ENCODE measurements around the gene TMEM209.
"Not testable (repeated sequence)": the region's sequence is repeated elsewhere in the genome, so short reads cannot be mapped to it uniquely, and the experiment has no call there.

The TMEM209 gene

GRCh38 chr7:130229981-130230380 is 24.8 kb upstream of the TMEM209 start:
- not testable (repeated sequence) for H3K27me3 ChIP-seq (ENCODE audit: insufficient read depth, low read length); H3K9ac ChIP-seq (ENCODE audit: low read depth, low read length); H3K4me1 ChIP-seq (ENCODE audit: insufficient read depth, low read length); H3K36me3 ChIP-seq (ENCODE audit: insufficient read depth, low read depth, low read length); H3K9me3 ChIP-seq (ENCODE audit: insufficient read depth, low read depth, low read length); H3K4me3 ChIP-seq (ENCODE audit: low read length); H3K27ac ChIP-seq (ENCODE audit: low read length)

- Histone ChIP-seq H3K9me3 (ENCODE audit: insufficient read depth, low read depth, low read length) (no peaks in the 10 kb centered on the region), H3K4me1 (ENCODE audit: insufficient read depth, low read length) (peaks cover 5% of the 10 kb centered on the region; the same call in 1 of the 2 replicates), H3K27me3 (ENCODE audit: insufficient read depth, low read length) (no peaks in the 10 kb centered on the region), H3K36me3 (ENCODE audit: insufficient read depth, low read depth, low read length) (no peaks in the 10 kb centered on the region), H3K9ac (ENCODE audit: low read depth, low read length) (no peak overlapping the region), H3K4me3 (ENCODE audit: low read length) (no peak overlapping the region), H3K27ac (ENCODE audit: low read length) (no peak overlapping the region)
Observed at GRCh38 chr7:130228840-130229502, 23.8 kb upstream of the TMEM209 start.

- Histone ChIP-seq H3K9ac (ENCODE audit: low read depth, low read length) (no peak overlapping the region; the same call in 1 of the 2 replicates), H3K27ac (ENCODE audit: low read length) (no peak overlapping the region), H3K4me3 (ENCODE audit: low read length) (peak overlapping the region; percentile 5; the same call in 1 of the 2 replicates)
Observed at GRCh38 chr7:130227883-130228575, 22.8 kb upstream of the TMEM209 start.

GRCh38 chr7:130226333-130226732 is 21.1 kb upstream of the TMEM209 start:
- Histone ChIP-seq H3K9me3 (ENCODE audit: insufficient read depth, low read depth, low read length) (no peaks in the 10 kb centered on the region), H3K9ac (ENCODE audit: low read depth, low read length) (no peak overlapping the region), H3K27me3 (ENCODE audit: insufficient read depth, low read length) (no peaks in the 10 kb centered on the region), H3K4me1 (ENCODE audit: insufficient read depth, low read length) (peaks cover 5% of the 10 kb centered on the region; the same call in 1 of the 2 replicates), H3K4me3 (ENCODE audit: low read length) (no peak overlapping the region), H3K27ac (ENCODE audit: low read length) (no peak overlapping the region), H3K36me3 (ENCODE audit: insufficient read depth, low read depth, low read length) (no peaks in the 10 kb centered on the region)

More at GRCh38 chr7:130227883-130228575, 22.8 kb upstream of the TMEM209 start:
- Histone ChIP-seq H3K9me3 (ENCODE audit: insufficient read depth, low read depth, low read length) (no peaks in the 10 kb centered on the region), H3K4me1 (ENCODE audit: insufficient read depth, low read length) (peaks cover 5% of the 10 kb centered on the region; the same call in 1 of the 2 replicates), H3K27me3 (ENCODE audit: insufficient read depth, low read length) (no peaks in the 10 kb centered on the region), H3K36me3 (ENCODE audit: insufficient read depth, low read depth, low read length) (no peaks in the 10 kb centered on the region)

- H3K9me3 ChIP-seq (ENCODE audit: insufficient read depth, low read depth, low read length); H3K4me1 ChIP-seq (ENCODE audit: insufficient read depth, low read length); H3K9ac ChIP-seq (ENCODE audit: low read depth, low read length); H3K36me3 ChIP-seq (ENCODE audit: insufficient read depth, low read depth, low read length); H3K4me3 ChIP-seq (ENCODE audit: low read length); H3K27ac ChIP-seq (ENCODE audit: low read length); H3K27me3 ChIP-seq (ENCODE audit: insufficient read depth, low read length): not testable (repeated sequence)
Observed at GRCh38 chr7:130224923-130225322, 19.7 kb upstream of the TMEM209 start.

- no peaks in the 10 kb centered on the region for H3K36me3 ChIP-seq (ENCODE audit: insufficient read depth, low read depth, low read length)
- H3K9ac ChIP-seq (ENCODE audit: low read depth, low read length): no peak overlapping the region
- H3K27me3 ChIP-seq (ENCODE audit: insufficient read depth, low read length): no peaks in the 10 kb centered on the region
- no peak overlapping the region for H3K4me3 ChIP-seq (ENCODE audit: low read length)
- H3K27ac ChIP-seq (ENCODE audit: low read length): no peak overlapping the region
- peaks cover 5% of the 10 kb centered on the region; the same call in 1 of the 2 replicates for H3K4me1 ChIP-seq (ENCODE audit: insufficient read depth, low read length)
- H3K9me3 ChIP-seq (ENCODE audit: insufficient read depth, low read depth, low read length): no peaks in the 10 kb centered on the region
Observed at GRCh38 chr7:130224210-130224609, 19.0 kb upstream of the TMEM209 start.

- no peak overlapping the region for H3K9ac ChIP-seq (ENCODE audit: low read depth, low read length)
- no peak overlapping the region for H3K27ac ChIP-seq (ENCODE audit: low read length)
- peaks cover 5% of the 10 kb centered on the region; the same call in 1 of the 2 replicates for H3K4me1 ChIP-seq (ENCODE audit: insufficient read depth, low read length)
- H3K27me3 ChIP-seq (ENCODE audit: insufficient read depth, low read length): no peaks in the 10 kb centered on the region
- no peak overlapping the region for H3K4me3 ChIP-seq (ENCODE audit: low read length)
- H3K9me3 ChIP-seq (ENCODE audit: insufficient read depth, low read depth, low read length): no peaks in the 10 kb centered on the region
- H3K36me3 ChIP-seq (ENCODE audit: insufficient read depth, low read depth, low read length): no peaks in the 10 kb centered on the region
Observed at GRCh38 chr7:130223646-130224045, 18.4 kb upstream of the TMEM209 start.

- no peak overlapping the region for H3K4me3 ChIP-seq (ENCODE audit: low read length)
- H3K9me3 ChIP-seq (ENCODE audit: insufficient read depth, low read depth, low read length): no peaks in the 10 kb centered on the region
- no peak overlapping the region for H3K9ac ChIP-seq (ENCODE audit: low read depth, low read length)
- no peaks in the 10 kb centered on the region for H3K4me1 ChIP-seq (ENCODE audit: insufficient read depth, low read length)
- H3K27ac ChIP-seq (ENCODE audit: low read length): no peak overlapping the region
- no peaks in the 10 kb centered on the region for H3K27me3 ChIP-seq (ENCODE audit: insufficient read depth, low read length)
- no peaks in the 10 kb centered on the region for H3K36me3 ChIP-seq (ENCODE audit: insufficient read depth, low read depth, low read length)
Observed at GRCh38 chr7:130221746-130222145, 16.5 kb upstream of the TMEM209 start.

GRCh38 chr7:130219871-130220270 is 14.7 kb upstream of the TMEM209 start:
- Histone ChIP-seq H3K27ac (ENCODE audit: low read length) (no peak overlapping the region), H3K36me3 (ENCODE audit: insufficient read depth, low read depth, low read length) (no peaks in the 10 kb centered on the region), H3K4me1 (ENCODE audit: insufficient read depth, low read length) (no peaks in the 10 kb centered on the region), H3K9me3 (ENCODE audit: insufficient read depth, low read depth, low read length) (no peaks in the 10 kb centered on the region), H3K9ac (ENCODE audit: low read depth, low read length) (no peak overlapping the region), H3K4me3 (ENCODE audit: low read length) (no peak overlapping the region), H3K27me3 (ENCODE audit: insufficient read depth, low read length) (no peaks in the 10 kb centered on the region)

- Histone ChIP-seq H3K4me3 (ENCODE audit: low read length) (no peak overlapping the region), H3K9me3 (ENCODE audit: insufficient read depth, low read depth, low read length) (no peaks in the 10 kb centered on the region), H3K27me3 (ENCODE audit: insufficient read depth, low read length) (no peaks in the 10 kb centered on the region), H3K36me3 (ENCODE audit: insufficient read depth, low read depth, low read length) (no peaks in the 10 kb centered on the region), H3K4me1 (ENCODE audit: insufficient read depth, low read length) (no peaks in the 10 kb centered on the region), H3K27ac (ENCODE audit: low read length) (no peak overlapping the region), H3K9ac (ENCODE audit: low read depth, low read length) (no peak overlapping the region)
Observed at GRCh38 chr7:130218806-130219620, 13.8 kb upstream of the TMEM209 start.

GRCh38 chr7:130216750-130217149 is 11.5 kb upstream of the TMEM209 start:
- Histone ChIP-seq H3K9ac (ENCODE audit: low read depth, low read length) (no peak overlapping the region), H3K36me3 (ENCODE audit: insufficient read depth, low read depth, low read length) (no peaks in the 10 kb centered on the region), H3K27me3 (ENCODE audit: insufficient read depth, low read length) (no peaks in the 10 kb centered on the region), H3K4me1 (ENCODE audit: insufficient read depth, low read length) (no peaks in the 10 kb centered on the region), H3K4me3 (ENCODE audit: low read length) (no peak overlapping the region), H3K9me3 (ENCODE audit: insufficient read depth, low read depth, low read length) (no peaks in the 10 kb centered on the region), H3K27ac (ENCODE audit: low read length) (no peak overlapping the region)

Measured in iPS-20b (cell line).